PC-3 (cell line): ENCODE measurements around the gene THUMPD2. TPM values are rescaled to one million over a fixed set of nuclear protein-coding genes. Genes with fewer than 3 reads are reported as not detected.

Experiments
- ATAC-seq: fragments of 200-7000 bp; cut with Tn5 transposase; 2 replicates; pipeline ENCODE4 v1.9.1; 2020; ENCODE audit warnings: mild to moderate bottlenecking, moderate library complexity
- BruUV-seq: library from RNA; stranded (reverse); fragments of 400-500 nt; replicated peaks from 2 replicates; lab custom pipeline; 2021; lab: Mats Ljungman, UMichigan
- CTCF ChIA-PET: fragments of 300-600 bp; sonication (Branson Sonifier 250); formaldehyde crosslinking; loops from one replicate; lab custom pipeline; 2022; ENCODE audit warnings: antibody characterized with exemption; lab: Charles Lee
- POLR2A ChIA-PET: fragments of 300-600 bp; sonication (Branson Sonifier 250); formaldehyde crosslinking; loops from one replicate; lab custom pipeline; 2022; ENCODE audit warnings: antibody characterized with exemption; ENCODE audit not compliant: unreplicated experiment; lab: Charles Lee
- DNase-seq: peaks from one replicate; pipeline ENCODE4 v3.0.0-alpha.2; 2015
- H2AFZ ChIP-seq: fragments of 300-600 bp; sonication (generic); 2 replicates; pipeline ENCODE4 v1.6.0; 2016; ENCODE audit warnings: antibody characterized with exemption, low read length
- H3F3A ChIP-seq: fragments of 300-600 bp; sonication (generic); one replicate; pipeline ENCODE4 v1.6.0; 2017; ENCODE audit warnings: antibody characterized with exemption, low read length, control low read depth, mild to moderate bottlenecking; ENCODE audit not compliant: unreplicated experiment
- H3K27ac ChIP-seq: fragments of 300-600 bp; sonication (generic); 2 replicates; pipeline ENCODE4 v1.5.1; 2016; ENCODE audit warnings: mild to moderate bottlenecking, low read length
- H3K27me3 ChIP-seq: fragments of 300-600 bp; sonication (generic); 2 replicates; pipeline ENCODE4 v1.6.1; 2016; ENCODE audit warnings: low read length, mixed read lengths
- H3K36me3 ChIP-seq: fragments of 300-600 bp; sonication (generic); 2 replicates; pipeline ENCODE4 v1.6.1; 2016; ENCODE audit warnings: low read depth, mixed run types, low read length, mixed read lengths
- H3K4me1 ChIP-seq: fragments of 300-600 bp; sonication (generic); 2 replicates; pipeline ENCODE4 v1.5.1; 2016; ENCODE audit warnings: low read length; ENCODE audit not compliant: insufficient read depth
- H3K4me2 ChIP-seq: fragments of 300-600 bp; sonication (generic); 2 replicates; pipeline ENCODE4 v1.6.0; 2016; ENCODE audit warnings: low read length
- H3K4me3 ChIP-seq: fragments of 300-600 bp; sonication (generic); 2 replicates; pipeline ENCODE4 v1.5.1; 2016; ENCODE audit warnings: mild to moderate bottlenecking, low read length, mixed read lengths
- H3K79me2 ChIP-seq: fragments of 300-600 bp; sonication (generic); 2 replicates; pipeline ENCODE4 v1.6.1; 2017; ENCODE audit warnings: low read length, mixed read lengths
- H3K9ac ChIP-seq: fragments of 300-600 bp; sonication (generic); 2 replicates; pipeline ENCODE4 v1.6.0; 2016; ENCODE audit warnings: mild to moderate bottlenecking, low read length
- H3K9me2 ChIP-seq: fragments of 300-600 bp; sonication (generic); replicated peaks from 2 replicates; pipeline ENCODE4 v1.6.1; 2016; ENCODE audit warnings: mixed run types, low read length, mixed read lengths
- H3K9me3 ChIP-seq: fragments of 300-600 bp; sonication (generic); 2 replicates; pipeline ENCODE4 v1.6.1; 2016; ENCODE audit warnings: low read length, mixed read lengths
- H4K20me1 ChIP-seq: fragments of 300-600 bp; sonication (generic); 2 replicates; pipeline ENCODE4 v1.6.1; 2016; ENCODE audit warnings: low read length, mixed read lengths
- EZH2 ChIP-seq: fragments of 300-600 bp; sonication (generic); IDR thresholded peaks from one replicate; pipeline ENCODE4 v1.6.1; 2017; ENCODE audit warnings: antibody characterized with exemption, mild to moderate bottlenecking, low read length; ENCODE audit not compliant: unreplicated experiment
- EZH2phosphoT487 ChIP-seq: fragments of 300-600 bp; sonication (generic); IDR thresholded peaks from 2 replicates; pipeline ENCODE4 v1.6.1; 2018; ENCODE audit warnings: mild to moderate bottlenecking, antibody characterized with exemption, low read length, borderline replicate concordance
- intact Hi-C: fragments of 100-400 bp; cut with micrococcal nuclease; formaldehyde crosslinking; loops from 2 replicates; pipeline ENCODE4 v1.9.0; 2023
- total RNA-seq: library from RNA; depleted of rRNA; stranded (reverse); fragments of >200 nt; gene quantifications from 2 replicates; pipeline ENCODE4 v1.2.3, GENCODE V29; 2014
- TF ChIP-seq, protein P1 (sequence below): fragments of 300-600 bp; sonication (generic); conservative IDR thresholded peaks from 2 replicates; pipeline ENCODE4 v1.5.1; 2017; ENCODE audit warnings: antibody characterized with exemption, low read depth, mild to moderate bottlenecking, low read length

The THUMPD2 gene
- total RNA-seq, 1 experiment from 2014 or later = 10.2 TPM

DNA sequence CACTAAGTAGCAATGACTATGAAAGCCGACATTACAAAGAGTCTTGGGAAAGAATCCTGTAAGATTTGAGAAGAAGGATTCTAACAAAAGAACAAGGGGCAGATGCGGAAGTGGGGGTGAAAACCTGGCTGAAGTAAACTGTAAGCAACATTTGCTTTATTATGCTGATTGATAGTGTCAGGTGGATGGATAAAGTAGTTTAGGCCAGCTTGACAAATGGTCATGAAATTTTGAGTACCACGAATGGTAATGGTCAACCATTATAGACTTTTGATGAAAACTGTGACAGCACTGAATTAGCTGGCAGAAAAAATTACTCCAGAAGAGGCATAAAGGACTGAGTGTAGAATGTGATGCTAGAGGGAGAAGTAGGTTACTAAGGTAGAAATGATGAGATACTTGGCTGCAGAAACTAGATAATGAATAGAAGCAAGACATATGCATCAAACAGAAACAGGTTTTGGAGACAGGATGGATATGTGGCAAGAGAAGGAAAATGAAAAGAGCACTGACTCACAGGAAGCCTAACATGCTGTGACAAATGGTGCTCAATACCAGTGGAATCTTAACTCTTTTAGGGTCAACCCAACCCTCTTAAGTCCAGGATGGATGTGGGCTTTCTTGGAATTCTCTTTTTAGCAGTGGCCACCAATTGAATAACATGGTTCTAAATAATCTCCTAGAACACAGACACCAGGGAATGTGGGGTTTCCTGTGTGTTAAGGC, 6.8 kb downstream of the THUMPD2 start:
- no peaks in the 10 kb centered on the region for H3F3A ChIP-seq
- no peak for TF ChIP-seq EZH2
- H3K9me3 ChIP-seq = no peaks in the 10 kb centered on the region
- intact Hi-C loops = no loop called here
- no peak overlapping the region for H3K4me3 ChIP-seq
- DNase-seq = peak; percentile 61
- H3K27me3 ChIP-seq = no peaks in the 10 kb centered on the region
- no peaks in the 10 kb centered on the region for H3K9me2 ChIP-seq
- no peak overlapping the region for H2AFZ ChIP-seq
- CTCF ChIA-PET = no interaction called here
- H3K36me3 ChIP-seq = peaks cover 15% of the 10 kb centered on the region; the same call in 1 of the 2 replicates
- H4K20me1 ChIP-seq = 0 out of 2 replicates have a peak, but pooled peaks cover 7% of the 10 kb centered on the region
- no peak overlapping the region for H3K9ac ChIP-seq
- peaks cover 20% of the 10 kb centered on the region for H3K4me1 ChIP-seq
- no peak overlapping the region for H3K27ac ChIP-seq
- POLR2A ChIA-PET = no interaction called here
- H3K79me2 ChIP-seq = peaks cover 64% of the 10 kb centered on the region
- peak overlapping the region; percentile 16 for H3K4me2 ChIP-seq
- peak; percentile 54 for ATAC-seq
- BruUV-seq = no TSS peak

DNA sequence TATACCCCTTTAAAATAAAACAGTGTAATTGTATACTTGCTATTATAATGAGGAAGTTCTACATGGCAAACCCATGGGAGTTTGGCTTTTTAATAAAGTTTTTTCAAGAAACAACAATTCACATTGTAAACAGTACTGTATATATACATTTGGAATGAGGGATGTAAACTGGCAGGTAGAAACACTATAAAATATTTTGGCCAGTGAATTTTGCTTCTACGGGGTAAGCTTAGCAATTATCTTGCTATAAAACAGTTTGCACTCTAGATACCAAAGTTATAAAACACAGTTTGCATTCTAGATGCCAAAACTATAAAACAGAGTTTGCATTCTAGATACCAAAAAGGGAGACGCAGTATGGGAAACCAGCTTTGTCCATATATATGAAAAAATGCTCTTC, 16.6 kb downstream of the THUMPD2 start:
- Histone ChIP-seq H2AFZ (no peak overlapping the region), H3F3A (no peaks in the 10 kb centered on the region), H3K9me2 (no peaks in the 10 kb centered on the region), H4K20me1 (no peaks in the 10 kb centered on the region), H3K4me1 (no peaks in the 10 kb centered on the region), H3K9ac (no peak overlapping the region), H3K4me2 (no peak overlapping the region), H3K9me3 (no peaks in the 10 kb centered on the region), H3K27me3 (no peaks in the 10 kb centered on the region), H3K4me3 (no peak overlapping the region), H3K27ac (no peak overlapping the region), H3K79me2 (no peaks in the 10 kb centered on the region), H3K36me3 (peaks cover 39% of the 10 kb centered on the region)
- no peak; the same call in 1 of the 2 replicates for ATAC-seq
- ChIA-PET CTCF (no interaction called here), POLR2A (no interaction called here)
- DNase-seq = no peak
- TF ChIP-seq EZH2 (no peak), EZH2phosphoT487 (no peak)
- intact Hi-C loops = no loop called here
- no TSS peak for BruUV-seq

DNA sequence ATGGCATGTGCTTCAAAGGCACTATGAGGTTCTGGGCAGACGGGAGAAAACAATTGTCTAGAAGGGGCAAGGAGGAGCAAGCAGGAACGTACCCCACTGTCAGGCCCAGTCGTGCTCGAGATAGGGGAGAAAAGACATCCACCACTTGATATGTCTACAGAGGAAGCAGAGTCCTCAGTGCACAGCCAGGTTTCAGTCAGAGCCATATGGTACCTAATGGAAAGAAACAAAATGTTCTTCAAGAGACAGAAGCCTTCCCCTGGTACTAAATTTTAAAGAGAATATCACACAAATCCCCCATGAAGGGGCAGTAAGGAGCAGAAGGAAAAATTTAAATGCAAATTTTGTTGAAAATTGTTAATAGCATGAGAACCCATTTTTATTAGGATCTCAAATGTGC, 21.9 kb downstream of the THUMPD2 start:
- CTCF ChIA-PET = no interaction called here
- Histone ChIP-seq H3K27ac (no peak overlapping the region), H4K20me1 (no peaks in the 10 kb centered on the region), H3K9me2 (no peaks in the 10 kb centered on the region), H3K27me3 (no peaks in the 10 kb centered on the region), H2AFZ (no peak overlapping the region), H3K9me3 (no peaks in the 10 kb centered on the region), H3K4me2 (no peak overlapping the region), H3K4me1 (no peaks in the 10 kb centered on the region), H3K4me3 (no peak overlapping the region), H3K79me2 (no peaks in the 10 kb centered on the region), H3K36me3 (peaks cover 64% of the 10 kb centered on the region), H3K9ac (no peak overlapping the region), H3F3A (no peaks in the 10 kb centered on the region)
- BruUV-seq = no TSS peak
- intact Hi-C loops = no loop called here
- DNase-seq = no peak
- ATAC-seq = no peak
- POLR2A ChIA-PET = no interaction called here
- TF ChIP-seq, protein P1, sequence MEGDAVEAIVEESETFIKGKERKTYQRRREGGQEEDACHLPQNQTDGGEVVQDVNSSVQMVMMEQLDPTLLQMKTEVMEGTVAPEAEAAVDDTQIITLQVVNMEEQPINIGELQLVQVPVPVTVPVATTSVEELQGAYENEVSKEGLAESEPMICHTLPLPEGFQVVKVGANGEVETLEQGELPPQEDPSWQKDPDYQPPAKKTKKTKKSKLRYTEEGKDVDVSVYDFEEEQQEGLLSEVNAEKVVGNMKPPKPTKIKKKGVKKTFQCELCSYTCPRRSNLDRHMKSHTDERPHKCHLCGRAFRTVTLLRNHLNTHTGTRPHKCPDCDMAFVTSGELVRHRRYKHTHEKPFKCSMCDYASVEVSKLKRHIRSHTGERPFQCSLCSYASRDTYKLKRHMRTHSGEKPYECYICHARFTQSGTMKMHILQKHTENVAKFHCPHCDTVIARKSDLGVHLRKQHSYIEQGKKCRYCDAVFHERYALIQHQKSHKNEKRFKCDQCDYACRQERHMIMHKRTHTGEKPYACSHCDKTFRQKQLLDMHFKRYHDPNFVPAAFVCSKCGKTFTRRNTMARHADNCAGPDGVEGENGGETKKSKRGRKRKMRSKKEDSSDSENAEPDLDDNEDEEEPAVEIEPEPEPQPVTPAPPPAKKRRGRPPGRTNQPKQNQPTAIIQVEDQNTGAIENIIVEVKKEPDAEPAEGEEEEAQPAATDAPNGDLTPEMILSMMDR = no peak

DNA sequence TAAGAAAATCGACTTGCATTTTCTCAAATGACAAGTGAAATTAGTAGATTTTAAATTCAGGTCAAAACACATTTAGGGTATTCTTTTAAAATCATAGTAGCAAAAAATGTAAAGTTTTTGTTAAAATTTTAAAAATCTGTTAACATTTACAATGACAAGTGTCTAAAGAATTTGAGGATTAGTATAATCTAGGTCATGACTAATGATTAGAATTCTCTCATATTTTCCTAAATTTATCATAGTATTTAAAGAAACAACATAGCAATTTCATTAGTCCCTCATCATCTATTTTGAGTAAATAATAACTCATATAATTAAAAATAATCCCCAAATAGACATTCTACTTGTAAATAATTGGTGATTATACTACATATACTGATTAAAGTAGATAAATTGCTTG, 23.6 kb downstream of the THUMPD2 start:
- ATAC-seq = no peak
- Histone ChIP-seq H3K27me3 (no peaks in the 10 kb centered on the region), H3K4me2 (no peak overlapping the region), H3K36me3 (peaks cover 68% of the 10 kb centered on the region), H3F3A (no peaks in the 10 kb centered on the region), H3K9ac (no peak overlapping the region), H3K9me2 (no peaks in the 10 kb centered on the region), H3K79me2 (no peaks in the 10 kb centered on the region), H3K9me3 (no peaks in the 10 kb centered on the region), H2AFZ (no peak overlapping the region), H3K27ac (no peak overlapping the region), H3K4me3 (no peak overlapping the region), H4K20me1 (no peaks in the 10 kb centered on the region), H3K4me1 (no peaks in the 10 kb centered on the region)
- ChIA-PET CTCF (no interaction called here), POLR2A (no interaction called here)
- TF ChIP-seq EZH2 = no peak
- no peak for TF ChIP-seq EZH2phosphoT487
- TF ChIP-seq, protein P1 = no peak
- intact Hi-C loops = no loop called here
- no TSS peak for BruUV-seq
- DNase-seq = no peak
